Measurements from ENCODE around the gene SVBP. TPM values are rescaled to one million over a fixed set of nuclear protein-coding genes. Genes with fewer than 3 reads are reported as not detected.

SVBP gene
- total RNA-seq, 1 experiment from 2014 or later: 32.6 TPM

- Histone ChIP-seq H3K36me3 (ENCODE audit: low read depth) (no peaks in the 10 kb centered on the region), H3K79me2 (ENCODE audit: low read depth) (no peaks in the 10 kb centered on the region), H3K4me2 (no peak overlapping the region), H3K27ac (no peak overlapping the region), H3K27me3 (ENCODE audit: insufficient read depth, low read depth) (no peaks in the 10 kb centered on the region), H3K4me1 (replicated peaks; ENCODE audit: insufficient read depth) (no peaks in the 10 kb centered on the region), H2AFZ (no peak overlapping the region), H3K4me3 (no peak overlapping the region), H3K9me3 (ENCODE audit: insufficient read depth, low read depth) (no peaks in the 10 kb centered on the region), H3K9me2 (ENCODE audit: insufficient read depth) (no peaks in the 10 kb centered on the region), H3F3A (ENCODE audit: insufficient read depth, low read depth) (no peaks in the 10 kb centered on the region), H4K20me1 (ENCODE audit: insufficient read depth) (no peaks in the 10 kb centered on the region)
- ChIA-PET CTCF (no interaction called here), POLR2A (ENCODE audit: unreplicated experiment) (no interaction called here)
- no peak for DNase-seq
- intact Hi-C loops (cut with micrococcal nuclease; ENCODE audit: unreplicated experiment): no loop called here
- TF ChIP-seq CTCF (conservative IDR thresholded peaks at IDR 0.05) (no peak), EZH2 (IDR thresholded peaks at IDR 0.05; ENCODE audit: low read depth) (no peak)
- BruUV-seq (replicated peaks): no TSS peak
Measured at GRCh38 chr1:42832641-42833240, 15.5 kb upstream of the SVBP start.

- no peak for TF ChIP-seq CTCF (conservative IDR thresholded peaks at IDR 0.05)
- TF ChIP-seq EZH2 (IDR thresholded peaks at IDR 0.05; ENCODE audit: low read depth): no peak
- no peaks in the 10 kb centered on the region for H3K9me2 ChIP-seq (ENCODE audit: insufficient read depth)
- ChIA-PET POLR2A (ENCODE audit: unreplicated experiment) (interaction anchor here (0.7 kb wide), 1 partner anchor 23 kb away, joined by 7 read pairs; no protein-coding TSS in a partner anchor), CTCF (no interaction called here)
- H3K4me3 ChIP-seq: no peak overlapping the region
- no peaks in the 10 kb centered on the region for H3K9me3 ChIP-seq (ENCODE audit: insufficient read depth, low read depth)
- H3K79me2 ChIP-seq (ENCODE audit: low read depth): no peaks in the 10 kb centered on the region
- no peak overlapping the region for H3K27ac ChIP-seq
- H3F3A ChIP-seq (ENCODE audit: insufficient read depth, low read depth): no peaks in the 10 kb centered on the region
- intact Hi-C loops (cut with micrococcal nuclease; ENCODE audit: unreplicated experiment): no loop called here
- H3K4me1 ChIP-seq (replicated peaks; ENCODE audit: insufficient read depth): no peaks in the 10 kb centered on the region
- H3K27me3 ChIP-seq (ENCODE audit: insufficient read depth, low read depth): no peaks in the 10 kb centered on the region
- H2AFZ ChIP-seq: no peak overlapping the region
- no peaks in the 10 kb centered on the region for H3K36me3 ChIP-seq (ENCODE audit: low read depth)
- no peak overlapping the region for H3K4me2 ChIP-seq
- no peaks in the 10 kb centered on the region for H4K20me1 ChIP-seq (ENCODE audit: insufficient read depth)
- no peak for DNase-seq
- no TSS peak for BruUV-seq (replicated peaks)
Measured at GRCh38 chr1:42831273-42831672, 14.1 kb upstream of the SVBP start.

- Histone ChIP-seq H3K79me2 (ENCODE audit: low read depth) (no peaks in the 10 kb centered on the region), H3K4me2 (no peak overlapping the region), H2AFZ (no peak overlapping the region), H3K27me3 (ENCODE audit: insufficient read depth, low read depth) (no peaks in the 10 kb centered on the region), H4K20me1 (ENCODE audit: insufficient read depth) (no peaks in the 10 kb centered on the region), H3F3A (ENCODE audit: insufficient read depth, low read depth) (no peaks in the 10 kb centered on the region), H3K4me1 (replicated peaks; ENCODE audit: insufficient read depth) (no peaks in the 10 kb centered on the region), H3K36me3 (ENCODE audit: low read depth) (no peaks in the 10 kb centered on the region), H3K27ac (no peak overlapping the region), H3K9me3 (ENCODE audit: insufficient read depth, low read depth) (no peaks in the 10 kb centered on the region), H3K4me3 (no peak overlapping the region), H3K9me2 (ENCODE audit: insufficient read depth) (no peaks in the 10 kb centered on the region)
- CTCF ChIA-PET: no interaction called here
- DNase-seq: no peak
- intact Hi-C loops (cut with micrococcal nuclease; ENCODE audit: unreplicated experiment): no loop called here
- POLR2A ChIA-PET (ENCODE audit: unreplicated experiment): interaction anchor here (0.7 kb wide), 1 partner anchor 23 kb away, joined by 7 read pairs; no protein-coding TSS in a partner anchor
- no peak for TF ChIP-seq CTCF (conservative IDR thresholded peaks at IDR 0.05)
- no peak for TF ChIP-seq EZH2 (IDR thresholded peaks at IDR 0.05; ENCODE audit: low read depth)
- BruUV-seq (replicated peaks): no TSS peak
Measured at GRCh38 chr1:42830631-42831030, 13.4 kb upstream of the SVBP start.

Data from PC-9 (cell line).